Measurements from ENCODE around the gene TANK. TPM values are rescaled to one million over a fixed set of nuclear protein-coding genes. Genes with fewer than 3 reads are reported as not detected.

The TANK gene
- total RNA-seq, 1 experiment from 2014 or later: 35.9 TPM

DNA sequence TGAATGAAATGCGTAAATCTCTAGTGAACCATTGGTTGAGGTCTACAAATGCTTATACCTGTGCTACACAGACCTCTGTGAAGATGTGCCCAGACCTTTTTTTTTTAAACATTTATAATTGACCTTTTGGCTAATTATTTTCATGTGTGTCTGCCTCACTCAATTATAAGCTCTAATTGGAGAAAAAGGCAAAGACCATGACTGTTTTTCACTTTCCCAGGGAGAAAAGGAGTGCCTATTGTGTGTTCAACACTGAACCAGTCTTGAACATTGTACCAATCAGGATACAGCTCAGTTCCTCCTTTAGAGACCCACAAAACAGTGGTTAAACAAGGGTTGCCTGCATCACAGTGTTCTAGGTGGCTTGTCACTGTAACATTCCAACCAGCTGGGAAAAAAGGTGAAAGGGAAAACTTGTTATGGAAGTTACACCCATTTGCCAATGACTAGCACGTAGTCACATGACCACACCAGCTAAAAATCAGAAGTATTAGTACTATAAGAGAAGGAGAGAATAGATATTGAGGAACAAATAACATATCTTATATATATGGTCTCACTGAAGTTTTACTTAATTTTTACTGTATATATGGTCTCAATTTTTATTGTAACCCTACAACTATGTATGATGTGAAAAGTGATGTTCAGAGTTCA is 13.4 kb downstream of the TANK start:
- no TSS peak for BruUV-seq (replicated peaks)
- H3K27ac ChIP-seq (ENCODE audit: low read depth, low read length, poor library complexity, severe bottlenecking): no peak overlapping the region
- intact Hi-C loops (cut with micrococcal nuclease; ENCODE audit: unreplicated experiment): no loop called here
- ChIA-PET CTCF (interaction anchor here (0.6 kb wide), 1 partner anchor 169 kb away, joined by 3 read pairs; no protein-coding TSS in a partner anchor), POLR2A (ENCODE audit: low non-redundant PET) (no interaction called here)
- peaks cover 8% of the 10 kb centered on the region for H3K36me3 ChIP-seq (ENCODE audit: insufficient read depth, low read length, poor library complexity, severe bottlenecking)
- no peaks in the 10 kb centered on the region for H3K27me3 ChIP-seq (replicated peaks; ENCODE audit: insufficient read depth, low read depth, low read length, poor library complexity)
- no peak for DNase-seq (ENCODE audit: low spot score)
- TF ChIP-seq, protein P1, sequence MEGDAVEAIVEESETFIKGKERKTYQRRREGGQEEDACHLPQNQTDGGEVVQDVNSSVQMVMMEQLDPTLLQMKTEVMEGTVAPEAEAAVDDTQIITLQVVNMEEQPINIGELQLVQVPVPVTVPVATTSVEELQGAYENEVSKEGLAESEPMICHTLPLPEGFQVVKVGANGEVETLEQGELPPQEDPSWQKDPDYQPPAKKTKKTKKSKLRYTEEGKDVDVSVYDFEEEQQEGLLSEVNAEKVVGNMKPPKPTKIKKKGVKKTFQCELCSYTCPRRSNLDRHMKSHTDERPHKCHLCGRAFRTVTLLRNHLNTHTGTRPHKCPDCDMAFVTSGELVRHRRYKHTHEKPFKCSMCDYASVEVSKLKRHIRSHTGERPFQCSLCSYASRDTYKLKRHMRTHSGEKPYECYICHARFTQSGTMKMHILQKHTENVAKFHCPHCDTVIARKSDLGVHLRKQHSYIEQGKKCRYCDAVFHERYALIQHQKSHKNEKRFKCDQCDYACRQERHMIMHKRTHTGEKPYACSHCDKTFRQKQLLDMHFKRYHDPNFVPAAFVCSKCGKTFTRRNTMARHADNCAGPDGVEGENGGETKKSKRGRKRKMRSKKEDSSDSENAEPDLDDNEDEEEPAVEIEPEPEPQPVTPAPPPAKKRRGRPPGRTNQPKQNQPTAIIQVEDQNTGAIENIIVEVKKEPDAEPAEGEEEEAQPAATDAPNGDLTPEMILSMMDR (conservative IDR thresholded peaks at IDR 0.05; ENCODE audit: low read depth, low read length): no peak
- TF ChIP-seq EZH2 (IDR thresholded peaks at IDR 0.05; ENCODE audit: borderline replicate concordance, low read depth, low read length, poor library complexity, severe bottlenecking): no peak
- no peaks in the 10 kb centered on the region for H3K9me3 ChIP-seq (ENCODE audit: low read depth, low read length, poor library complexity, severe bottlenecking)
- H3K4me1 ChIP-seq (ENCODE audit: insufficient read depth, low read length, poor library complexity, severe bottlenecking): peaks cover 27% of the 10 kb centered on the region
- H3K4me3 ChIP-seq (ENCODE audit: low read depth, low read length, poor library complexity, severe bottlenecking): no peak overlapping the region

DNA sequence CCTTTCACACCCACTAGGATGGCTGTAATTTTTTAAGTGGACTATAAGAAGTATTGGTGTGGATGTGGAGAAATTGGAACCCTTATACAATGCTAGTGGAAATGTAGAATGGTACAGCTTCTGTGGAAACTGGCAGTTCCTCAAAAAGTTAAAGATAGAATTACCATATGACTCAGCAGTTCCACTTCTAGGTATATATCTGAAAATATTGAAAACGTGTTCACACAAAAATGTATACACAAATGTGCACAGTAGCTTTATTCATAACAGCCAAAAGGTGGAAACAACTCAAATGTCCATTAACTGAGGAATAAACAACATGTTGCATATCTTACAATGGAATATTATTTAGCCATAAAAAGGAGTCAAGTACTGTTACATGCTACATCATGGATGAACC is 17.7 kb downstream of the TANK start:
- no TSS peak for BruUV-seq (replicated peaks)
- TF ChIP-seq, protein P1 (conservative IDR thresholded peaks at IDR 0.05; ENCODE audit: low read depth, low read length): no peak
- no peak for TF ChIP-seq EZH2 (IDR thresholded peaks at IDR 0.05; ENCODE audit: borderline replicate concordance, low read depth, low read length, poor library complexity, severe bottlenecking)
- ChIA-PET CTCF (no interaction called here), POLR2A (ENCODE audit: low non-redundant PET) (no interaction called here)
- Histone ChIP-seq H3K9me3 (ENCODE audit: low read depth, low read length, poor library complexity, severe bottlenecking) (no peaks in the 10 kb centered on the region), H3K36me3 (ENCODE audit: insufficient read depth, low read length, poor library complexity, severe bottlenecking) (peaks cover 8% of the 10 kb centered on the region), H3K4me1 (ENCODE audit: insufficient read depth, low read length, poor library complexity, severe bottlenecking) (no peaks in the 10 kb centered on the region), H3K4me3 (ENCODE audit: low read depth, low read length, poor library complexity, severe bottlenecking) (no peak overlapping the region), H3K27ac (ENCODE audit: low read depth, low read length, poor library complexity, severe bottlenecking) (no peak overlapping the region), H3K27me3 (replicated peaks; ENCODE audit: insufficient read depth, low read depth, low read length, poor library complexity) (no peaks in the 10 kb centered on the region)
- intact Hi-C loops (cut with micrococcal nuclease; ENCODE audit: unreplicated experiment): no loop called here
- no peak for DNase-seq (ENCODE audit: low spot score)

DNA sequence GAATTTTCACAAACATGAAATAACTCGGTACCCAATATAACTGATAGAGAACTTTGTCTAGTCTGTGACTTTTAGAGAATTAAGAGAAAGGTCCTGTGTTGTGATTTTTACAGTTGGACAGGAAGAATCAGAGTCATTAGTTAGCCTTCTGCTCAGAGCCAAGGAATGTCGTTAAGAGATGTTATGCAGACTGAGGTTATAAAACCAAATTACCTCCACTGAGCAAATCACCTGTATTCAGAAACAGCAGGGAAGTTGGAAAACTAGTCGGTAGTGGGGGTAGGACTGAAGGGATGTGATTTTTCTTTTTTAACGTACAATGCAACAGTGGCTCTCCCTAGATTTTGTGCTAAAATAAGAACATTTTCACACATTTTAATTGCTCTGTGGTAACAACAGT is 18.5 kb downstream of the TANK start:
- DNase-seq (ENCODE audit: low spot score): no peak
- ChIA-PET POLR2A (ENCODE audit: low non-redundant PET) (no interaction called here), CTCF (no interaction called here)
- H3K27me3 ChIP-seq (replicated peaks; ENCODE audit: insufficient read depth, low read depth, low read length, poor library complexity): no peaks in the 10 kb centered on the region
- no peaks in the 10 kb centered on the region for H3K9me3 ChIP-seq (ENCODE audit: low read depth, low read length, poor library complexity, severe bottlenecking)
- no peak overlapping the region for H3K27ac ChIP-seq (ENCODE audit: low read depth, low read length, poor library complexity, severe bottlenecking)
- H3K4me3 ChIP-seq (ENCODE audit: low read depth, low read length, poor library complexity, severe bottlenecking): no peak overlapping the region
- H3K4me1 ChIP-seq (ENCODE audit: insufficient read depth, low read length, poor library complexity, severe bottlenecking): no peaks in the 10 kb centered on the region
- intact Hi-C loops (cut with micrococcal nuclease; ENCODE audit: unreplicated experiment): no loop called here
- TF ChIP-seq, protein P1 (conservative IDR thresholded peaks at IDR 0.05; ENCODE audit: low read depth, low read length): no peak
- TF ChIP-seq EZH2 (IDR thresholded peaks at IDR 0.05; ENCODE audit: borderline replicate concordance, low read depth, low read length, poor library complexity, severe bottlenecking): no peak
- peaks cover 8% of the 10 kb centered on the region for H3K36me3 ChIP-seq (ENCODE audit: insufficient read depth, low read length, poor library complexity, severe bottlenecking)
- BruUV-seq (replicated peaks): no TSS peak
